Keratinocyte (primary cell): Measurements from ENCODE around the gene CYB5A.

ENCODE experiments used
- EZH2 ChIP-seq: IDR thresholded peaks from one replicate; pipeline ENCODE4 v1.6.1; 2012; ENCODE audit warnings: inconsistent platforms, mild to moderate bottlenecking, low read length, moderate library complexity
- TF ChIP-seq, protein P1 (sequence below), 3 experiments: IDR thresholded peaks in 1 of 3; conservative IDR thresholded peaks in 1 of 3; optimal IDR thresholded peaks in 1 of 3; 2 replicates in 2 of 3; 3 replicates in 1 of 3; pipeline versions ENCODE3 to v1.5.1; 2011; ENCODE audit warnings: low read length in 3 of 3, mild to moderate bottlenecking in 3 of 3, moderate library complexity in 2 of 3, control low read depth in 1 of 3, inconsistent platforms in 1 of 3; ENCODE audit not compliant: insufficient read depth in 2 of 3; ENCODE audit errors: extremely low read depth in 1 of 3

DNA sequence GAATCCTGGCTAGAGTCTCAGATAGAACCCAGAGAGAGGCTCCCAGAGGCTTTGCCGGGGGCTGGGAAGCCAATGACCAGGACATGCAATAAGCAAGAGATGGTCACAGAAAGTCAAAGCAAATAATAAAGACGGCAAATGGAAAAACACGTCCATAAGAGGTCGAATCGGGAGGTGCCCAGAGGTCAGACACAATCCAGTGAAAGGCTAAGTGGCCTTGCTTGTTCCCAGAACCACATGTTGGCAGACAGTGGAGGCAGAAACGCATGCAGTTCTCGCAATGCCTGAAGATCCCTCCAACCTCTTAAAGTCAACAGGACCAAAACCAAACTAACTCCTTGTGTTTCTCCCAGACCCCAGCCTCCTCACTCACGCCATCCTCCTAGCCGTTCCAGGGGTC is 3.0 kb downstream of the CYB5A start:
- TF ChIP-seq, protein P1, sequence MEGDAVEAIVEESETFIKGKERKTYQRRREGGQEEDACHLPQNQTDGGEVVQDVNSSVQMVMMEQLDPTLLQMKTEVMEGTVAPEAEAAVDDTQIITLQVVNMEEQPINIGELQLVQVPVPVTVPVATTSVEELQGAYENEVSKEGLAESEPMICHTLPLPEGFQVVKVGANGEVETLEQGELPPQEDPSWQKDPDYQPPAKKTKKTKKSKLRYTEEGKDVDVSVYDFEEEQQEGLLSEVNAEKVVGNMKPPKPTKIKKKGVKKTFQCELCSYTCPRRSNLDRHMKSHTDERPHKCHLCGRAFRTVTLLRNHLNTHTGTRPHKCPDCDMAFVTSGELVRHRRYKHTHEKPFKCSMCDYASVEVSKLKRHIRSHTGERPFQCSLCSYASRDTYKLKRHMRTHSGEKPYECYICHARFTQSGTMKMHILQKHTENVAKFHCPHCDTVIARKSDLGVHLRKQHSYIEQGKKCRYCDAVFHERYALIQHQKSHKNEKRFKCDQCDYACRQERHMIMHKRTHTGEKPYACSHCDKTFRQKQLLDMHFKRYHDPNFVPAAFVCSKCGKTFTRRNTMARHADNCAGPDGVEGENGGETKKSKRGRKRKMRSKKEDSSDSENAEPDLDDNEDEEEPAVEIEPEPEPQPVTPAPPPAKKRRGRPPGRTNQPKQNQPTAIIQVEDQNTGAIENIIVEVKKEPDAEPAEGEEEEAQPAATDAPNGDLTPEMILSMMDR (optimal IDR thresholded peaks at IDR 0.05 in 1 of 3, IDR thresholded peaks at IDR 0.05 in 1 of 3, conservative IDR thresholded peaks at IDR 0.05 in 1 of 3; ENCODE audit: extremely low read depth in 1 of 3, insufficient read depth in 2 of 3, low read length in 3 of 3): no peak
- TF ChIP-seq EZH2: no peak
